GM18861 (cell line): Measurements from ENCODE around the gene PRMT3.
A peak's percentile ranks its signal among the peaks of the same experiment; 100 is the strongest.
"Not testable (repeated sequence)": the region's sequence is repeated elsewhere in the genome, so short reads cannot be mapped to it uniquely, and the experiment has no call there.

Source experiments
- ATAC-seq: cut with Tn5 transposase; IDR thresholded peaks from one replicate; pipeline ENCODE4 v1.9.1; 2021; ENCODE audit not compliant: unreplicated experiment

Gene PRMT3

DNA sequence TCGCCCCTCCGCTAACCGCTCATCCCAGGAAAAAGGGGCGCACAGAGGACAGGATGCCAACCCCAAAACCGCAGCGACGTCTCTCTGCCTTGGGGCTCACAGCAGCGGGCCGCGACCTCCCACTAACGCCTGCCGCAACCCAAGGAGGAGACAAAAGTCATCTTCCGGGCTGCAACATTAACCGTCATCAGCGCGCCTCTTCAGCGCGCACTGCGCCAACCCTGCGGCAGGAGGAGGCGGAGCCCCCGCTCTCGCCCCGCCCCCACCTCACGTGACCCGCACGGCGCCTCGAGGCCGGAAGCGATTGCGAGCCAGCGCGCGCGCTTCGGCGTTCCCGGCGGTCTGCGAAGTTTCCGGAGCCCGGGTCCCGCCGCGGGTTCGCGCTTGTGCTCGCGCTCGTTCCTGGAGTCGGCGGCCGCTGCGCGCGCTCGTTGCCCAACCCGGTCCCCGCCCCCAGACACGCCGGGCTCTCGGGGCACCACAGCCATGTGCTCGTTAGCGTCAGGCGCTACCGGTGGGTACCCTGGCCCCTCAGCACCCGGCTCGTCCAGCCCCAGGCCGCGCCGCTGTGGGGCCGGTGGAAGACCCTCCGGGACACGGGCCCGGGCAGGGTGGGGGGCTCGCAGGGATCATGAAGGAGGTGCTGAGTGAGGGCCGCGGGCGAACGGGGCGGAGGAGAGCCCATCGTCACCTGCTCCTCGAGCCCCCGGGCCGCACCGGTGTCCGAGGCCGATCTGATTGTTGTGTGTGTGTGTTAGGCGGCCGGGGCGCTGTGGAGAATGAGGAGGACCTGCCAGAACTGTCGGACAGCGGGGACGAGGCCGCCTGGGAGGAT lies at the start of gene PRMT3:
Gene PRMT3 (plus strand): TSS at position 456 of the 835 bp plus-strand sequence. CDS start 31 bp downstream, at position 487.
- ATAC-seq = peak; percentile 70

DNA sequence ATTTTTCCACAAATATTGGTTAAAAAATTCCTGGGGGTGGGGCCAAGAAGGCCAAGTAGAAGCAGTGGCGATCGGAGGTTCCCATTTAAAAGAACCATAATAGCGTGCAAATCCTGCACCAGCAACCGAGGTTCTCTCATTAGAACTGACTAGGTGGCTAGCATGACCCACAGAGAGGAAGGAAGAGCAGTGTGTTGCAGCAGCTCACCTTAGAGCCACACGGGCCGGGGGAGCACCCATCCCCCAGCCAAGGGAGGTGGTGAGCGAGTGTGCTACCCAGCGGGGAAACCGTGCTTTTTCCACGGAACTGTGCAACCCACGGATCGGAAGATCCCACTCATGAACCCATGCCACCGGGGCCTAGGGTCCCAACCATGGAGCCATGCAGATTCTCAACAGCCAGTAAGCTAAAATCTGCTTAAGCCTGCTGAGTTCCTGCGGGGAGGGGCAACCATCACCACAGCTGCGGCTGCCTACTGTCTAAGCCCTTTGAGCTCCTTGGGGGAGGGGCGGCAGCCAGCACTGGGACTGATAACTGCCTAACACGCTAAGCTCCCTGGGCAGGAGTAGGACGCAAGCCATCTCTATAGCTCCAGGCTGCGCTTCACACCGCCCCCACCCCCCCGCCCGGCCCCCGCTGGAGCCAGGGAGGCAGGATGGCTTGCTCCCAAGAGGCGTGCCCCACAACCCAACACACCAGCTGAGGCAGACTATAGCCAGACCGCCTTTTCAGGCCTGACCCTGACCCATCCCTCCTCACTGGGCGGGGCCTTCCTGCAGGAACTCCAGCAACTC lies 45.0 kb upstream of the PRMT3 start:
- no peak for ATAC-seq

DNA sequence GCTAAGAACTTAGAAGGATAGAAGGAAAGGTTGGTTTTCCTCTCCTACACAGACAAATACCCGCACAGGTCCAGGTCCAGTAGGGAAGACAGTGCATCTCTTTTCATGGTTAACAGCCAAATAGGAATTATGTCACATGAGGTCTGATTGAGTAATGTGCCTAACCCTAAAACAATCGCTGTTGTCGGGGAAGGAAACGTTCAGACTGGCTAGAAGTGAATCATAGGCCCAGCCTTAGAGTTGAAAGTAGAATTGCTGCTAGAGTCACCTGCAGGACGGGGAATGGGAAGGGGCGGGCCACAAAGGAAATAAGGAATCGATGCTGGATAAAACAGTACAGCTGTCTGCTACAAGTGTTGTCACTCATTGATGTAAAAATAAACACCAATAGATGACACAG lies 36.4 kb upstream of the PRMT3 start:
- no peak for ATAC-seq

DNA sequence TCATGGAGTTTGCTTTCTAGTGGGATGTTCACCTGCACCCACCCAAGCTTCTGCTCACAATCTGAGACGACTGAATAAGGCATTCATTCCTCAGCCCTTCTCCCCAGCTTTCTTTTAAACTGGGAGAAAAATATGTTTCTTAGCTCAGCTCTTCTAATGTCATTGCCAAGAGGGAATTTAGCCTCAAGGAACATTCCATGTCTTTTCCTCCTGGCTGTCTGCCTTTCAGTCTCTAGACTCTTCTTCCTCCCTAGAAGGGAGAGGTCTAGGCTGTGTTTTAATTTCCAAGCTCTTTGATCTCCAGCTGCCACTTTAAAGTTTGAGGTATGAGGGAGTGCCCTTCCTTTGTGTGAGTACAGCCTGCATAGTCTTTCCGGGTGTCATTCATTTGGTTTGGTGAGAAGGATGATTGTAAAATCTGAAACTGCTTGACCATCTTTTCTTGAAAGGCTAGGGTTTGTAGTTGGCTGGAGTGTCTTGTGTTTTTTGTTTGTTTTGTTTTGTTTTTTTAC lies 35.7 kb upstream of the PRMT3 start:
- ATAC-seq = no peak

DNA sequence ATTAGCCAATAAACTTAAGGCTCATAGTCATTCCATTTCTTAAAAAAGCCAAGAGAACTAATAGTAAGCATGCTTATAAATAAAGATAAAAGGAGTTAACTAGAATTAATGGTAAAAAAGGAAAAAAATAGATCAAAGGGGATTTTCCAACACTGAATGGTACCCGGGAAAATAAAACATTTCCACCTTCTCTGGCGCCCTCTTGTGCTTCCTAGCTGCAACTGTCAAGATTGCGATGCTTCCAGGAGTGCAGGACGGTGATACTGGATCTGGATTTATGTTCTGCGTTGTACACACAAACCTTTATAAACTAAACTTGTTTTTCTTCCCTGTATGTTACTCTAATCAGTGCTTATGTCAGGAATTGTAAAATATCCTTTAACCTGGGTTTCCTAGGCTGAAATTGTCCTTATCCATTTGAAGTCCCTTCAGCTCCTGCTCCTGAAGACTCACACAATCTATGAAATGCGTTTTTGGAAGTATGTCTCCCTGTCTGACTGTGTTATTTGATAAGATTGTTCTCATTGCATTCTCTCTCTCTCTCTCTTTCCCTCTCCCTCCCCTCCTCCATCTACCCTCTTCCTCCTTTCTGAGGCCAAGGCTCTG lies 33.6 kb upstream of the PRMT3 start:
- ATAC-seq = peak; percentile 47

DNA sequence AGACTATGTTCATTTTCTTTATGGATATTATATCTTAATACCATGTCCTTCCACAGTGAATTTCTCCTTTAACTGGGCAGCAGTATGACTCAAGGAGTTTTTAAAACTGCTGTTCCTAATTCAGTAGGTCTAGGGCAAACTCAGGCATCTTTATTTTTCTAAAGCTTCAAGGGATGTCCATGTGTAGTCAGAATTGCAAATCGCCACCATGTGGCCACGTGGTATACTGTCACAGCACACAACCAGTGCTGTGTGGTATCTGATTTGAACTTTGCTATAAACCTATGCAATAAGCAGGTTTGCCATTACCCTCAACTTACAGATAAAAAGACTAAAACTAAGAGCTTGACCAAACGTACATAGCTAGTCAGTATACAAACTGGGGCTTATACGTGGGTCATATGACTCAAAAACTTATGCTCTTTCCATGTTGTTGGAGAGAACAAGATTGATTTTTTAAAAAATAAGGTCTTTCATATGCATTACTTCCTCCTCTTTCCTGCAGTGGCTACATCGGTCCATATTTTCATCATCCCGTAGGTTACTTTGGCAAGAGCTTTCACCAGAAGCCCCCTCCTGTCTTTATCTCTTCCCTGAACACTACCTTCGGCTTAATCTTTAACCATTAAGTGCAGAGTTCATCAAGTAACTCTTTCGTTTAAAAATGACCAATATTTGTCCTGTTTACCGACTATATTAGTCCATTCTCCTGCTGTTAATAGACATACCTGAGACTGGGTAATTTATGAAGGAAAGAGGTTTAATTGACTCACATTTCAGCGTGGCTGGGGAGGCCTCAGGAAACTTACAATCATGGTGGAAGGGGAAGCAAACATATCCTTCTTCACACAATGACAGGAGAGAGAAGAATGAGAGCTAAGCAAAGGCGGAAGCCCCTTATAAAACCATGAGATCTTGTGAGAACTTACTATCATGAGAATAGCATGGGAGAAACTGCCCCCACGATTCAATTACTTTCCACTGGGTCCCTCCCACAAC lies 32.0 kb upstream of the PRMT3 start:
- no peak for ATAC-seq

DNA sequence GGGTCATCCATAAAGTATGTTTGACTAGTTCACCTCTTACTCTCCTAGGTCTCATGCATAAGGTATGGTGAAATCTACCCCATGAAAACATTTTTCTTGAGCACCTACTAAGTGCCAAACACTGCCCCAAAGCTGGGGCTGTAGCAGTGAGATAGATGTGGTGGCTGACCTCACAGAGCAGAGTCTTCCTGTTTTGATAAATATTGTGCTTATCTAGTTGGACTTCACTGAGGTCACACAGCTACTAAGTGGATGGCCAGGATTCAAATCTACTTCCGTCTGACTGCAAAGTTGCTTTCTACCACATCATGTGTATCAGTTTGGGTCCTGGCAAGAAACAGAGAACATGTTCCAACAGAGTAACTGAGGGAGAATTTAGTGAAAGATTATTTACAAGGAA lies 30.4 kb upstream of the PRMT3 start:
- no peak for ATAC-seq

DNA sequence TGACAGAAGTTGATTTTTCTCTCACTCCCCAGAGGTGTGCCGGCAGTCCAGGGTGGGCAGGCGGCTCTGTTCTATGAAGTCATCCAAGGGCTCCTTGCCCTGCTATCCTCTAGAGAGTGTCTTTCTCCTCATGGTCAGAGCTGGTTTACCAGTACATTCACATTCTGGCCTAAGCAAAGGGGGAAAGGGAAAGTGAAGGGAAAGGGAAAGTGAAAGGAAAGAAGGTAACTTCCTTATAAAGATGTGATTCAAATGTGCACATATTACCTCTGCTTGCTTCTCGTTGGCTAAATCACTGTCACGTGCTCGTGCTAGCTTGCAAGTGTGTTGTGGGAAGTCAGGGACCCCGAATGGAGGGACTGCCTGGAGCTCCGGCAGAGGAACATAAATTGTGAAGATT lies 26.9 kb upstream of the PRMT3 start:
- ATAC-seq = no peak

DNA sequence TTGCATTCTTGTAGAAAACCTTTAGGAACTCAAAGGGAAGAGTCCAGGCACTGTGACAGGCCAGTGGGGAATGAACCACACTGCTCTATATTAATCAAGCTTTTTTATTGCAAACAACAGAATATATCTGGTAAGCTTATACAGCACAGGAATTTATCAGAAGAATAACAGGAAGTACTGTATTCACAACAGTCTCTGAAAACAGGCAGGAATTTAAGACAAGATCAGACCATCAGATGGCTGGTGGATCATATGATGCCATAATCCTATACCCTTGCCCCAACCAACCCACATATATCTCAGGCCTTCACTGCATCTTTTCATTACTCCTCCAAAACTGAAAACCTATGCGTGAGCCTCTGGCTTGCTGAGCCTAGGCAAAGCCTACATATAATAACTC lies 25.0 kb upstream of the PRMT3 start:
- ATAC-seq = no peak

DNA sequence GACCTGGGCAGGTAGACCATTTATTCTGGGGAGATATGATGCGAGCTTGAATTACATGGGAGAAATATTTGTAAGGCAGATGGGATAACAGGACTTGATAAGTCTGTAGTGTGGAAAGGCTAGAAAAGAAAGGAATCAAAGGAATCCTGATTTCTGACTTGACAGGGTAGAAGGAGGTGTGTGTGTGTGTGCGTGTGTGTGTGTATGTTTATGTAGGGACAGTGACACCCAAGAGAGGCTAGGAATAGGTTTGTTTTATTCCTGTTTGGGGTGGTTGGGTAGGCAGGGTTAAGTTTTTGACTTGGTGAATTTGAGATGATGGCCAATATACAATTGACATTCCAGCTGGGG lies 24.4 kb upstream of the PRMT3 start:
- no peak for ATAC-seq

DNA sequence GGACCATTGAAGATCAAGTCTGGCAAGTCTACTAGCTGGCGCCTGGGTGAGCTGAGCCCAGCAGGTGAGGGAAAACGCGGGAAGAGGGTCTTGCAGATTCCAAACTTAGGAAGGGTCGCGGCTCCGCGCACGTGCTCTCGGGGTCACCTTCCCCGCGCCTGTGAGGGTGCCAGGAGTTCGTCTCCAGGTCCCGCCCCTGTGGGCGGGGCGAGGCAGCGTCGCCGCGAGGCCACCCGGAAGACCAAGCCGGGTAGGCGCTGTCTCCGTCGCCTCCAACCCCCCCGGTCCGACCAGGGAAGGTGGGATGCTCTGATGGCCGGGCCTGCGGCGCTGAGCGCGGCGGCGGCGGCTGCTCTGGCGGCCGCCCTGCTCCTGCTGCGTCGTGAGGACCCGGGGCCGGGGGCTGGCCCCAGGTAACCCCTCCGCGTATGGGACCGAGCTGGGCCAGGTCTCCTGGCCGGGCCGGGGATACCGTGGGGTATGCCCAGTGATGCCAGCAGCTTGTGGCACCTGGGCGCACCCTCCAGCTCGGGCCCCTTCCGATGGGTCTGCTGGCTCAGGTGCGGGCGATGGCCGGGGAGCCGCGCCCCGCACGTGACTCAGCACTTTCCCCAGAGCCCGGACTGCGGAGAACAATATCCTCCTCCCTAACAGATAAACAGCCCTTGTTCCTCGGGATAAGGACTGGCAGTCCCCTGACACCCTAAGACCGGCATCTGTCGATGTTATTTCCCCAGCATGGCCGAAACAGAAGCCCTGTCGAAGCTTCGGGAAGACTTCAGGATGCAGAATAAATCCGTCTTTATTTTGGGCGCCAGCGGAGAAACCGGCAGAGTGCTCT lies 23.8 kb upstream of the PRMT3 start, which contains the start of gene HTATIP2:
Gene HTATIP2 (plus strand): TSS at position 215 of the 841 bp plus-strand sequence. CDS start 524 bp downstream, at position 739.
- peak; percentile 86 for ATAC-seq

DNA sequence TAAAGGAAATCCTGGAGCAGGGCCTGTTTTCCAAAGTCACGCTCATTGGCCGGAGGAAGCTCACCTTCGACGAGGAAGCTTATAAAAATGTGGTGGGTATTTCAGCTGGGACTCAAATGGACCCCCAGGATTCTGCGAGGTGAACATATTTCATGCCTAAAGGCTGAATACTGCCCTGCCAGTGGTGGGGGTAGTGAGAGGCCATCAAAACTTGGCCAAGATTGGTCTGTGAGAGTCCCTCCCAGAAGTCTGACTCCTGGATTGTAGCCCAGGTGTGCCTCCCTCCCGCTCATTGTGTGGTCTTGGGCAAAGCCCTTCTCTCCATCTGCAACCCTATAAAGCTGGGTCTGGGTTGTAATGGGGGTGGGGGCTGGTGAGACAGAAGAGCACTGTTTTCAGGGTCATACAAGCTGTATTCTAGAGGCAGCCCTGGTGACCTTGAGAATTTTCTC lies 23.1 kb upstream of the PRMT3 start:
- no peak for ATAC-seq

DNA sequence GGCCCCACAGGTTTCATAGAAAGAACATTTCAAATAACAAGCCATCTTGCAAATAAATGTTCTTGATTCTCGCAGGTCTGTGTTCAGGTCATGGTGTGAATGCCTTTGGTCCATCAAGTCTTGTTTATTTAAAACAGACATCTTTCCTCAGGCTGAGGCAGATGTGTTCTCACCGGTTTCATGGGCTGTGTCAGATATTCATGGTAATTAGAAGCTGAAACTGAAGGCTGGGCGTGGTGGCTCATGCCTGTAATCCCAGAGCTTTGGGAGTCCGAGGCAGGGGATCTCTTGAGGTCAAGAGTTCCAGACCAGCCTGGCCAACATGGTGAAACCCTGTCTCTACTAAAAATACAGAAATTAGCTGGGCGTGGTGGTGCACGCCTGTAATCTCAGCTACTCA lies 22.1 kb upstream of the PRMT3 start:
- not testable (repeated sequence) for ATAC-seq

DNA sequence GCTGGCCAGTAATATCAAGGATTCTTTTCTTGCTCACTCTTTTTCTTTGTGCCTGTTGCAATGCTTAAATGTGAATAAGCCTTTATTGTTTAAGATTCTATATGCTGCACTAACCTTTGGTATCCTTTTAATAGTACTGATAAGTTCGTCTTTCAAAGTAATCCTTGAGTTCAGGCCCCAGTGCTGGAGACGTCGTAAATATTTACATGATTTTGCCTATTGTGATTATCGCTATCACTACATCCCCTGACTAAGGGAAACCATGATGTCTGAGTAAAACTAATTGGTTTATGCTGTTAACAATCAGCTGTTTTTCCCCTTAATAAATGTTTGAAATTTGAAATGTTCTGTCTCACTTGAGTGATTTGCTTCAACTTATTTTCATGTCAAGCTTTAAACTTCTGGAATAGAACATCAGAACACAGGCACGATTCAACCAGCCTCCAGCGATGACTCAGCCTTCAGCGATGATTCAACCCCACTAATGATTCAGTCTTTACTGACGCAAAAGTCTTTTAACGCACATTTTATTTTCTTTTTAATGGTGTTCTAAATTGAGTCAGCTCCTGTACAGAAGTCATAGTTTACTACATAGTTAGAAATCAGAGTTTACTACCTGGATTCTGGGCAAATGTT lies 20.1 kb upstream of the PRMT3 start:
- no peak for ATAC-seq

DNA sequence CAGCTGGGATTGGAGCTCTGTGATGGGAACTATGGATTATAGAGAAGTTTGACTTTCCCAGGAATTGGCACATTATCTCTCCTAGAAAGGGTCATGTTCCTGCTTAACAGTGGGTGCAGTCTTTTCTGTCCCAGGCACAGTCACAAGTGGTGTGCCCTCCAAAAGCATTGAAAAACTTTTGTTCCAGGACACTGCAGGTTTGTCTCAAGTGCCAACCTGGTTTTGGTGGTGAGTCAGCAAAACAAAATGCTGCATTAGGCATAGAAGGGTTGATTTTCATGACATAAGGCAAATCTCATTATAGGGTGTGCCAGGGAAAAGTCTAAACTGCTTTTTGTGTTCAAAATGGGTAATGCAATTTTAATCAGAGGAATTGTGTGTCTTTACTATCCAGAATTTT lies 19.1 kb upstream of the PRMT3 start:
- ATAC-seq = no peak

DNA sequence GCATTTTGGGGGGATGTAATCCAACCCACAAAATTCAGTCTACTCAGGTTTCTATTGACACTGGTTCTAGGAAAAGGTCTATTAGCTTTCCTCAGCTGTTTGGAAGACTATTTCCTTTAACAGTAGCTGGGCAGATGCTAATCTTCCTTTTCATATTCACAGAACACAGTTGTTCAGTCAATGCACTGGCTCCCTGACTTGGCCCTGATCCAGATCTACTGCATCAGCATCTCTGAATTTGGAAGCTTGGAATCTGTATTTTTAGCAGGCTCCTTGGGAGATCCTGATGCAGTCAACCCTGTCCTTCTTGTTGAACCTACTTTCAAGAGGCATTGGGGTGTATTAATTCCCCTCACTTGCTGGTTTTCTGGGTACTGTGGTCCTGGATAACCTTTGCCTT lies 17.7 kb upstream of the PRMT3 start:
- no peak for ATAC-seq

DNA sequence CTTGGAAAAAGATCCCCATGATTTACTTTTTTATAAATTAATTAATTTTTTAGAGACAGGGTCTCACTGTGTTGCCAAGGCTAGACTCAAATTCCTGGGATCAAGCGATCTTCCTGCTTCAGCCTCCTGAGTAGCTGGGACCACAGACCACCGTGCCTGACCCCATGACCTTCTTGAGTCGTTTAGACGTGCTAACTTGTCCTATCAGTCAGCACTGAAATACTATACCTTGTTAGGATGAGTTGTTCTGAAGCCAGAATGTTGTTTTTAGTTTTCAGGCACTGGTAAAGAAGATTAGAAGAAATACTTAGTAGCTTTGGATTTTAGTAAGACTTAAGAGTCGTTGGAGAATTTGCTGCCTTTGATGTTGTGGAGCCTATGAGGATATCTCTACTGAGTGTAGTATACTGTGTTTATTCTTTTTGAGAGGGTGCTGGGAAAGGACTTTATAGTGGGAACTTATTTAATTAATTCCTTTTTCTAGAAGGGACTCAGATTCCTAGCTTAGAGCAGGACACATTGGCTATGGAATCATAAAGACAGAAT lies 15.4 kb upstream of the PRMT3 start:
- ATAC-seq = no peak

DNA sequence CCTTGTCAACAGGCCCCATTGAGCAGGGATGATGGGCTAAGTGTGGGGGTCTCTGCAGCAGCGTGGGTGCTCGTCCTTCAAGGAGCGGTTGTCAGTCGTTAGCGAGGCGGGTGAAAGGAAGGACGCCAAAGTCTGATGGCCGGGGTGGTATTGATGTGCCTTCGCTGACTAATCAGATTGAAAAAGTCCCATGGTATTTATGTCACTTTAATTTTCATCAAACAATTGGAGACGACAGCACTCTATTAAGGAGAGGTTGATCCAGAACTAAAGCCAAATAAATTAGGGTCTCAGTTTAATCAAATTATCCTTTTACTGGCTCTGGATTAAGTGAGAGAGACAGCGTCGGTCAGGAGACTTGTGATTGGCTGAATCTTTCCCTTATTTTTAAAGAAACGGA lies 14.4 kb upstream of the PRMT3 start:
- ATAC-seq = no peak
